Endothelial cell of umbilical vein (primary cell): ENCODE measurements around the gene TOM1L2. TPM values are rescaled to one million over a fixed set of nuclear protein-coding genes. Genes with fewer than 3 reads are reported as not detected.

Experiments
- BruUV-seq: library from RNA; stranded (reverse); fragments of 400-500 nt; replicated peaks from 2 replicates; lab custom pipeline; 2021; lab: Mats Ljungman, UMichigan
- CTCF ChIA-PET: fragments of 300-600, 350-600 bp; sonication (Branson Sonifier 250); formaldehyde crosslinking; loops from one replicate; lab custom pipeline; 2021; ENCODE audit warnings: antibody characterized with exemption, inconsistent platforms; lab: Charles Lee
- POLR2A ChIA-PET: fragments of 300-600, 350-600 bp; sonication (Branson Sonifier 250); formaldehyde crosslinking; loops from one replicate; lab custom pipeline; 2021; ENCODE audit warnings: antibody characterized with exemption, inconsistent platforms; lab: Charles Lee
- DNase-seq: peaks from one replicate; pipeline ENCODE4 v3.0.0-alpha.2; 2011; ENCODE audit warnings: low read depth, low spot score
- FAIRE-seq: peaks from 2 replicates; lab custom pipeline; 2011; peaks lifted over from hg19 to GRCh38; lab: Jason Lieb, UNC
- H2AFZ ChIP-seq: 2 replicates; pipeline ENCODE4 v1.6.0; 2012; ENCODE audit warnings: low read depth, low read length, control low read depth, inconsistent platforms
- H3K27ac ChIP-seq: 2 replicates; pipeline ENCODE4 v1.5.1; 2011; ENCODE audit warnings: low read depth, mild to moderate bottlenecking, control low read depth, low read length, moderate library complexity; ENCODE audit not compliant: insufficient read depth
- H3K27me3 ChIP-seq, 2 experiments: 2 replicates each; pipeline versions ENCODE4 v1.6.0 to v1.6.1; 2011; ENCODE audit warnings: low read length in 2 of 2, mixed read lengths in 1 of 2; ENCODE audit not compliant: control insufficient read depth in 2 of 2, insufficient read depth in 2 of 2
- H3K36me3 ChIP-seq, 2 experiments: 2 replicates in 1 of 2; 3 replicates in 1 of 2; pipeline ENCODE4 v1.5.1; 2011; ENCODE audit warnings: low read length in 2 of 2, mild to moderate bottlenecking in 1 of 2, moderate library complexity in 1 of 2; ENCODE audit not compliant: control insufficient read depth in 2 of 2, insufficient read depth in 2 of 2; ENCODE audit errors: extremely low read depth in 1 of 2
- H3K4me1 ChIP-seq: 3 replicates; pipeline ENCODE4 v1.5.1; 2011; ENCODE audit warnings: mild to moderate bottlenecking, low read length; ENCODE audit not compliant: control insufficient read depth, insufficient read depth; ENCODE audit errors: extremely low read depth
- H3K4me2 ChIP-seq: 2 replicates; pipeline ENCODE4 v1.6.1; 2011; ENCODE audit warnings: low read length, control low read depth, mixed read lengths; ENCODE audit not compliant: insufficient read depth
- H3K4me3 ChIP-seq, 3 experiments: fragments of 200-600 bp in 1 of 3; sonication (generic), shearing (Covaris generic) in 1 of 3; replicated peaks in 1 of 3; 2 replicates each; pipeline ENCODE4 v1.5.1; 2011 to 2016; ENCODE audit warnings: control low read depth in 3 of 3, low read length in 3 of 3, mild to moderate bottlenecking in 2 of 3, inconsistent platforms in 1 of 3, low read depth in 1 of 3, moderate library complexity in 1 of 3; ENCODE audit not compliant: insufficient read depth in 1 of 3
- H3K79me2 ChIP-seq: 2 replicates; pipeline ENCODE4 v1.6.0; 2012; ENCODE audit warnings: low read length, inconsistent platforms; ENCODE audit not compliant: control insufficient read depth, insufficient read depth
- H3K9ac ChIP-seq: replicated peaks from 2 replicates; pipeline ENCODE3; 2011; ENCODE audit warnings: low read length, control low read depth; ENCODE audit not compliant: insufficient read depth; ENCODE audit errors: extremely low read depth
- H3K9me1 ChIP-seq: replicated peaks from 3 replicates; pipeline ENCODE4 v1.6.0; 2011; ENCODE audit warnings: mild to moderate bottlenecking, low read length; ENCODE audit not compliant: control insufficient read depth, insufficient read depth; ENCODE audit errors: extremely low read depth
- H3K9me3 ChIP-seq: replicated peaks from 2 replicates; pipeline ENCODE4 v1.5.1; 2012; ENCODE audit warnings: low read length, inconsistent platforms; ENCODE audit not compliant: control insufficient read depth, insufficient read depth
- H4K20me1 ChIP-seq: replicated peaks from 2 replicates; pipeline ENCODE3; 2011; ENCODE audit warnings: mild to moderate bottlenecking, low read length; ENCODE audit not compliant: control insufficient read depth, insufficient read depth; ENCODE audit errors: extremely low read depth
- FOS ChIP-seq: IDR thresholded peaks from 2 replicates; pipeline ENCODE4 v1.6.1; 2011; ENCODE audit warnings: mild to moderate bottlenecking, low read length, moderate library complexity, borderline replicate concordance; ENCODE audit not compliant: insufficient read depth
- JUN ChIP-seq: IDR thresholded peaks from 2 replicates; pipeline ENCODE4 v1.6.1; 2011; ENCODE audit warnings: borderline replicate concordance, low read depth; ENCODE audit not compliant: insufficient read length, insufficient read depth
- POLR2A ChIP-seq: IDR thresholded peaks from 2 replicates; pipeline ENCODE4 v1.6.1; 2012; ENCODE audit warnings: low read depth, mild to moderate bottlenecking, control low read depth, low read length
- dilution Hi-C: fragments of 300-500 bp; cut with MboI; formaldehyde crosslinking; loops from one replicate; pipeline ENCODE4 v1.15.0; 2019; ENCODE audit warnings: low sequenced_read_pairs; ENCODE audit not compliant: extremely low pct_ligation_motif_present
- intact Hi-C: fragments of 100-400 bp; cut with micrococcal nuclease; formaldehyde crosslinking; loops from one replicate; pipeline ENCODE4 v1.10.0; 2022
- polyA plus RNA-seq, 4 experiments: library from polyadenylated mRNA; depleted of rRNA in 3 of 4; stranded (reverse) in 3 of 4; unstranded in 1 of 4; fragments of >200 nt; gene quantifications; 2 replicates each; pipeline versions ENCODE4 v1.2.1 to v1.2.3, GENCODE V29; 2011 to 2012; ENCODE audit warnings: missing spikeins in 1 of 4
- total RNA-seq: library from RNA; stranded (reverse); gene quantifications from 2 replicates; pipeline ENCODE4 v1.2.3, GENCODE V29; 2021

Gene TOM1L2
- total and polyA plus RNA-seq, 2 donors (not counting 3 experiments of a cell fraction or from before 2014, with no cell fraction given) = 31.7 to 37.6 TPM

GRCh38 chr17:17813725-17814095, 158.5 kb downstream of the TOM1L2 start:
- Histone ChIP-seq H4K20me1 (no peaks in the 10 kb centered on the region), H3K4me2 (no peak overlapping the region), H3K9ac (no peak overlapping the region), H3K36me3 (peaks cover 14 to 28% of the 10 kb centered on the region in 2 experiments), H2AFZ (no peak overlapping the region), H3K27me3 (no peaks in the 10 kb centered on the region), H3K9me3 (no peaks in the 10 kb centered on the region), H3K4me1 (peaks cover 3% of the 10 kb centered on the region), H3K27ac (no peak overlapping the region), H3K4me3 (no peak overlapping the region), H3K9me1 (no peaks in the 10 kb centered on the region), H3K79me2 (no peaks in the 10 kb centered on the region)
- ChIA-PET CTCF (interaction anchor here (1.2 to 8.9 kb wide), 8 partner anchors 14 to 220 kb away, joined by 3 to 68 read pairs (median 7); partner anchors contain the start of gene SREBF1), POLR2A (no interaction called here)
- dilution Hi-C loops (no loop called here), intact Hi-C loops (loop anchor here (2.0 kb wide), 1 partner anchor 219 kb away; no protein-coding TSS in a partner anchor)
- FAIRE-seq (no peak), DNase-seq (no peak)
- TF ChIP-seq JUN = no peak
- no peak for TF ChIP-seq FOS
- BruUV-seq = no TSS peak

DNA sequence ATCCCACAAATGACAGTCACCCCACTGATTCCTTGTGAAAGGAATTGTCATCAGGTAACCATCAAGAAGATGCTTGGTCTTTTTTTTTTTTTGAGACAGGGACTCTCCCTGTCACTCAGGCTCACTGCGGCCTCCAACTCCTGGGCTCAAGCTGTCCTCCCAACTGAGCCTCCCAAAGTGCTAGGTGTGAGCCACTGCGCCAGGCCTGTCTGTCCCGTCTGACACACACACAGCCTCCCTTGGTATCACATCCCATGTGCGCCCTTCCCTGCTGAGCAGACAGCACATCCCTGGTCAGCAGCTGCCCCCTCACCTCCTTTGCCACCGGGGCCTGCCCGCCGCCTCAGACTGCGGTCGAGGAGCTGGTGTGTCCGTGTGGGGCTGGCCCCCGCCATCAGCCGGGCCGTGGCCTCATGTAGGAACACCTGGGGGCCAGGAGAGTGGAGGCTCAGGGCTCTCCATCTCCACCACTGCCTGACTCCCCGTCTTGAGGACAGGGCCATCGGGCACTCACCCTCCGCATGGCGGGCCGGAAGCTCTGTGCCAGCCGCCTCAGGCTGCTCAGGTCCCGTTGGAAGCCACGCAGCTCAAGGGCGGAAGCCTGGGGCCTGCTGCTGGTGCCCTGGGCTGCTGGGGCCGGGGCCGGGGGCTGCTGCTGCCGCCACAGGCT, 159.0 kb downstream of the TOM1L2 start:
- Histone ChIP-seq H3K4me1 (peaks cover 3% of the 10 kb centered on the region), H3K27ac (no peak overlapping the region), H3K4me2 (no peak overlapping the region), H3K4me3 (no peak overlapping the region), H3K9ac (no peak overlapping the region), H3K9me3 (no peaks in the 10 kb centered on the region), H3K27me3 (no peaks in the 10 kb centered on the region), H3K79me2 (no peaks in the 10 kb centered on the region), H4K20me1 (no peaks in the 10 kb centered on the region), H2AFZ (no peak overlapping the region), H3K9me1 (no peaks in the 10 kb centered on the region), H3K36me3 (peaks cover 12 to 24% of the 10 kb centered on the region in 2 experiments)
- FAIRE-seq = no peak
- CTCF ChIA-PET = interaction anchor here (0.6 to 8.9 kb wide), 12 partner anchors 14 to 221 kb away, joined by 3 to 68 read pairs (median 6); partner anchors contain the start of gene SREBF1
- no TSS peak for BruUV-seq
- intact Hi-C loops = loop anchor here (2.0 kb wide), 1 partner anchor 220 kb away; no protein-coding TSS in a partner anchor
- POLR2A ChIA-PET = no interaction called here
- dilution Hi-C loops = no loop called here
- no peak for DNase-seq
- TF ChIP-seq JUN (no peak), POLR2A (peak; percentile 13)
